Parathyroid adenoma (tissue), 2 donors: Measurements from ENCODE around the gene TNIP3.

Source experiments
- H2AFZ ChIP-seq: fragments of 300-600 bp; sonication (generic); one replicate; pipeline ENCODE4 v1.7.0; 2017; ENCODE audit warnings: antibody characterized with exemption, mild to moderate bottlenecking
- H3K27ac ChIP-seq: fragments of 300-600 bp; sonication (generic); one replicate; pipeline ENCODE4 v1.7.0; 2017
- H3K27me3 ChIP-seq: fragments of 300-600 bp; sonication (generic); one replicate; pipeline ENCODE4 v1.7.0; 2017; ENCODE audit warnings: low read length; ENCODE audit not compliant: control insufficient read depth, insufficient read depth
- H3K36me3 ChIP-seq: fragments of 300-600 bp; sonication (generic); one replicate; pipeline ENCODE4 v1.7.0; 2017; ENCODE audit warnings: low read length; ENCODE audit not compliant: control insufficient read depth, insufficient read depth
- H3K4me1 ChIP-seq: fragments of 300-600 bp; sonication (generic); one replicate; pipeline ENCODE4 v1.7.0; 2017; ENCODE audit warnings: control low read depth
- H3K4me2 ChIP-seq: fragments of 300-600 bp; sonication (generic); one replicate; pipeline ENCODE4 v1.7.0; 2017; ENCODE audit warnings: low read length
- H3K4me3 ChIP-seq: fragments of 300-600 bp; sonication (generic); one replicate; pipeline ENCODE4 v1.7.0; 2017; ENCODE audit warnings: low read depth, low read length
- H3K79me2 ChIP-seq: fragments of 300-600 bp; sonication (generic); one replicate; pipeline ENCODE4 v1.7.0; 2017; ENCODE audit warnings: control low read depth
- H3K9ac ChIP-seq: fragments of 300-600 bp; sonication (generic); one replicate; pipeline ENCODE4 v1.7.0; 2017; ENCODE audit warnings: mild to moderate bottlenecking
- H3K9me3 ChIP-seq: fragments of 300-600 bp; sonication (generic); one replicate; pipeline ENCODE4 v1.7.0; 2017; ENCODE audit warnings: low read length; ENCODE audit not compliant: control insufficient read depth
- CTCF ChIP-seq: fragments of 300-600 bp; sonication (generic); IDR thresholded peaks from one replicate; pipeline ENCODE4 v1.7.0; 2017; ENCODE audit warnings: antibody characterized with exemption, mild to moderate bottlenecking
- donor health status: primary hyperparathyroidism.

The TNIP3 gene

GRCh38 chr4:121096191-121096590, 67.9 kb downstream of the TNIP3 start:
- Histone ChIP-seq H3K4me2 (no peak overlapping the region), H3K27me3 (no peaks in the 10 kb centered on the region), H3K9me3 (no peaks in the 10 kb centered on the region), H3K4me3 (no peak overlapping the region), H3K9ac (no peak overlapping the region), H3K36me3 (no peaks in the 10 kb centered on the region), H3K4me1 (no peaks in the 10 kb centered on the region), H2AFZ (no peak overlapping the region), H3K27ac (no peak overlapping the region), H3K79me2 (no peaks in the 10 kb centered on the region)
- no peak for TF ChIP-seq CTCF

- TF ChIP-seq CTCF = no peak
- Histone ChIP-seq H3K4me3 (no peak overlapping the region), H3K4me1 (no peaks in the 10 kb centered on the region), H3K79me2 (no peaks in the 10 kb centered on the region), H2AFZ (no peak overlapping the region), H3K4me2 (no peak overlapping the region), H3K36me3 (no peaks in the 10 kb centered on the region), H3K9ac (no peak overlapping the region), H3K9me3 (no peaks in the 10 kb centered on the region), H3K27me3 (no peaks in the 10 kb centered on the region), H3K27ac (no peak overlapping the region)
Measured at GRCh38 chr4:121094297-121094966, 69.7 kb downstream of the TNIP3 start.

GRCh38 chr4:121093261-121093660, 70.9 kb downstream of the TNIP3 start:
- Histone ChIP-seq H3K4me1 (no peaks in the 10 kb centered on the region), H3K4me3 (no peak overlapping the region), H3K27ac (no peak overlapping the region), H3K9ac (no peak overlapping the region), H3K36me3 (no peaks in the 10 kb centered on the region), H3K4me2 (no peak overlapping the region), H2AFZ (no peak overlapping the region), H3K9me3 (no peaks in the 10 kb centered on the region), H3K79me2 (no peaks in the 10 kb centered on the region), H3K27me3 (no peaks in the 10 kb centered on the region)
- no peak for TF ChIP-seq CTCF

- H3K4me2 ChIP-seq = no peak overlapping the region
- no peaks in the 10 kb centered on the region for H3K4me1 ChIP-seq
- no peaks in the 10 kb centered on the region for H3K9me3 ChIP-seq
- TF ChIP-seq CTCF = no peak
- H2AFZ ChIP-seq = no peak overlapping the region
- no peak overlapping the region for H3K27ac ChIP-seq
- H3K4me3 ChIP-seq = no peak overlapping the region
- no peaks in the 10 kb centered on the region for H3K79me2 ChIP-seq
- no peak overlapping the region for H3K9ac ChIP-seq
- no peaks in the 10 kb centered on the region for H3K36me3 ChIP-seq
- H3K27me3 ChIP-seq = no peaks in the 10 kb centered on the region
Measured at GRCh38 chr4:121091941-121092340, 72.2 kb downstream of the TNIP3 start.

GRCh38 chr4:121088867-121089266, 75.3 kb downstream of the TNIP3 start:
- Histone ChIP-seq H2AFZ (no peak overlapping the region), H3K36me3 (no peaks in the 10 kb centered on the region), H3K4me2 (no peak overlapping the region), H3K27me3 (no peaks in the 10 kb centered on the region), H3K9me3 (no peaks in the 10 kb centered on the region), H3K9ac (no peak overlapping the region), H3K27ac (no peak overlapping the region), H3K4me3 (no peak overlapping the region), H3K4me1 (no peaks in the 10 kb centered on the region), H3K79me2 (no peaks in the 10 kb centered on the region)
- no peak for TF ChIP-seq CTCF
